ENCODE results near the gene MORF4L2.

DNA sequence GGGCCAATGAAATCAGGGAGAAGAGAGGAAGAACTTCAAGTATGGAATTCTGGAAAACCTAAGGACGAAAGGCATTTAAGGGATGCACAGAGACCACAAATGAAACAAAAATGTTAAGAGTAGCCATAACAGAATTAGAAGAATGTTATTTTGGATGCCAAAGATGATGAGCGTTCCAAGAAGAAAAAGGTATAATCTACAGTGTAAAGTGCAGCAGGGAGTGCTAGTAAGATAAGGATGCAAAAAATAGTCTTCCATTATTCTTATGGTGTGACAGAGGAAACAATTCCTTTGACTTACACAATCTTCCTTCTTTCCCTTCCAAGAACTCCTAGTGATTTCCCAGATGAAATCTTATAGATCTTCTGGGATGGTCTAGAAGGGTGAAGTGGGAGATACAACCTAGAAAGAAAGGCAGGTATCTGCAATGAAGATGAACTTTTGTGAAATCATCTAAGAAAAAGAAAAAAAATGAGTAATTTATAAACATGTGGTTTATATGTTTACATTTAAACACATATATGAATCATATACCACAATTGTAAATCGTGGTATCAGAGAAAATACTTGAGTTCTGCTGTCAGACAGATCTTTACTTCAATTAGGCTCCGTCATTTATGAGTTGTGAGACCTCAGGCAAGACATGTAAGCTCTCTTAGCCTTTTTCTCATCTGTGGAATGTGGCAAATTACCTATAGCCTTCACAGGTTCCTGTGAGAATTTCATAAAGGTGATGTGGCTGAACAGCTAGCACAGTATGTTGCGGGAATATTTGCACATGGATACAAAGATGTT, 8.1 kb downstream of the MORF4L2 start:
- TF ChIP-seq POLR2A (IDR thresholded peaks at IDR 0.05) (no peak), CTCF (IDR thresholded peaks at IDR 0.05) (no peak), POLR2AphosphoS5 (IDR thresholded peaks at IDR 0.05) (no peak)
